HEK293 (cell line): Measurements from ENCODE around the gene CLDND1.

Source experiments
- KLF16 ChIP-seq: fragments of 450-650 bp; formaldehyde crosslinking; IDR thresholded peaks from 2 replicates; pipeline ENCODE4 v1.5.1; 2017; ENCODE audit warnings: missing biosample characterization, missing genetic modification characterization
- REST ChIP-seq: fragments of 450-650 bp; formaldehyde crosslinking; IDR thresholded peaks from 2 replicates; pipeline ENCODE4 v1.5.1; 2016; ENCODE audit warnings: missing biosample characterization, missing genetic modification characterization
- ZNF2 ChIP-seq: fragments of 450-650 bp; formaldehyde crosslinking; IDR thresholded peaks from 2 replicates; pipeline ENCODE4 v1.5.1; 2016; ENCODE audit warnings: missing biosample characterization, missing genetic modification characterization
- ZNF266 ChIP-seq: fragments of 450-650 bp; formaldehyde crosslinking; IDR thresholded peaks from 2 replicates; pipeline ENCODE4 v1.5.1; 2016; ENCODE audit warnings: missing biosample characterization, missing genetic modification characterization, low read depth
- ZNF274 ChIP-seq, 2 experiments: fragments of 200-500 bp in 1 of 2; fragments of 450-650 bp in 1 of 2; sonication (Bioruptor generic) in 1 of 2; formaldehyde crosslinking in 1 of 2; IDR thresholded peaks; 2 replicates each; pipeline versions ENCODE4 v1.5.1 to v1.6.1; 2014 to 2016; ENCODE audit warnings: borderline replicate concordance in 1 of 2, inconsistent platforms in 1 of 2, low read length in 1 of 2, missing biosample characterization in 1 of 2, missing genetic modification characterization in 1 of 2
- ZNF324 ChIP-seq: fragments of 450-650 bp; formaldehyde crosslinking; IDR thresholded peaks from 2 replicates; pipeline ENCODE4 v1.5.1; 2016; ENCODE audit warnings: missing biosample characterization, missing genetic modification characterization
- ZNF513 ChIP-seq: fragments of 450-650 bp; IDR thresholded peaks from 2 replicates; pipeline ENCODE4 v1.5.1; 2018; ENCODE audit warnings: missing biosample characterization, missing genetic modification characterization
- ZNF530 ChIP-seq: fragments of 450-650 bp; formaldehyde crosslinking; IDR thresholded peaks from 2 replicates; pipeline ENCODE4 v1.5.1; 2016; ENCODE audit warnings: low read depth, missing biosample characterization, missing genetic modification characterization
- ZNF621 ChIP-seq: fragments of 450-650 bp; formaldehyde crosslinking; IDR thresholded peaks from 2 replicates; pipeline ENCODE4 v1.5.1; 2017; ENCODE audit warnings: missing biosample characterization, missing genetic modification characterization
- ZNF629 ChIP-seq: fragments of 450-650 bp; formaldehyde crosslinking; IDR thresholded peaks from 2 replicates; pipeline ENCODE4 v1.5.1; 2017; ENCODE audit warnings: missing biosample characterization, missing genetic modification characterization
- ZNF830 ChIP-seq: fragments of 450-650 bp; IDR thresholded peaks from 2 replicates; pipeline ENCODE4 v1.5.0; 2018; ENCODE audit warnings: missing biosample characterization, missing genetic modification characterization, low read depth, mild to moderate bottlenecking, moderate library complexity
- TF ChIP-seq, protein P1 (sequence below): fragments of 450-650 bp; formaldehyde crosslinking; IDR thresholded peaks from 2 replicates; pipeline ENCODE4 v1.5.1; 2016; ENCODE audit warnings: missing biosample characterization, missing genetic modification characterization

DNA sequence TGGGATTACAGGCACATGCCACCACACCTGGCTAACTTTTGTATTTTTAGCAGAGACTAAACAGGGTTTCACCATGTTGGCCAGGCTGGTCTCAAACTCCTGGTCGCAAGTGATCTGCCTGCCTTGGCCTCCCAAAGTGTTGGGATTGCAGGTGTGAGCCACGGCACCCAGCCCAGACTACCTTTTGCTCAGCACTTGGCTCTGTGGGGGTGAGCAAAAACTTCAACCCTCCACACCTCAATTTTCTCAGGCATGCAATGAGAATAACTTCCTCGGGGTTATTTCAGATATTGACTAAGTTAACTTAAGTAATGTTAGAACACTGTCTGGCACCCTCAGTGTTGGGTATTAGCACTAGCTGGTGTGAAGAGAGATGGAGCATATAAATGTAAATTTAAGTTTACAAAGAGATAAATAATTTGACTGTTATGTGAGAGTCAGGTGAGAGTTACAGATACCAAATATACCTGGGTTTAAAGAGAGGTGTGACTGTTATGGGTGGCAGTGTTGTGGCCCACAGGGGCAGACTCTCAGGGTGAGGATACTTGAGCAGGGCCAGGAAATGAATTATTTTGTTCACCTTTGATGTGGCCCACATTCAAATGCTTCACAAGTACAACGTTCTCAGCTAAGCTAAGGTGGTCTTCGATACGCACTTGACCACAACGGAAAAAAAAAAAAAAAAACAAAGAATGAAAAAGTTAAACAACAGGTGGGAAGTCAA is 41.7 kb upstream of the CLDND1 start:
- TF ChIP-seq KLF16 (no peak), ZNF629 (tag by site-specific recombination) (no peak), ZNF324 (tag by site-specific recombination) (no peak), REST (no peak), ZNF266 (tag by site-specific recombination) (no peak), ZNF513 (tag by site-specific recombination) (no peak), ZNF530 (no peak), ZNF621 (tag by site-specific recombination) (no peak), ZNF830 (no peak), ZNF274 (IDR thresholded peaks at IDR 0.05; ENCODE audit: low read length) (no peak), ZNF274 (tag by site-specific recombination; IDR thresholded peaks at IDR 0.05; ENCODE audit: borderline replicate concordance) (no peak), ZNF2 (tag by site-specific recombination) (no peak)
- TF ChIP-seq, protein P1, sequence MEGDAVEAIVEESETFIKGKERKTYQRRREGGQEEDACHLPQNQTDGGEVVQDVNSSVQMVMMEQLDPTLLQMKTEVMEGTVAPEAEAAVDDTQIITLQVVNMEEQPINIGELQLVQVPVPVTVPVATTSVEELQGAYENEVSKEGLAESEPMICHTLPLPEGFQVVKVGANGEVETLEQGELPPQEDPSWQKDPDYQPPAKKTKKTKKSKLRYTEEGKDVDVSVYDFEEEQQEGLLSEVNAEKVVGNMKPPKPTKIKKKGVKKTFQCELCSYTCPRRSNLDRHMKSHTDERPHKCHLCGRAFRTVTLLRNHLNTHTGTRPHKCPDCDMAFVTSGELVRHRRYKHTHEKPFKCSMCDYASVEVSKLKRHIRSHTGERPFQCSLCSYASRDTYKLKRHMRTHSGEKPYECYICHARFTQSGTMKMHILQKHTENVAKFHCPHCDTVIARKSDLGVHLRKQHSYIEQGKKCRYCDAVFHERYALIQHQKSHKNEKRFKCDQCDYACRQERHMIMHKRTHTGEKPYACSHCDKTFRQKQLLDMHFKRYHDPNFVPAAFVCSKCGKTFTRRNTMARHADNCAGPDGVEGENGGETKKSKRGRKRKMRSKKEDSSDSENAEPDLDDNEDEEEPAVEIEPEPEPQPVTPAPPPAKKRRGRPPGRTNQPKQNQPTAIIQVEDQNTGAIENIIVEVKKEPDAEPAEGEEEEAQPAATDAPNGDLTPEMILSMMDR (tag by site-specific recombination) = no peak
